Natural killer cell (primary cell): Measurements from ENCODE around the gene RNASE11. TPM values are rescaled to one million over a fixed set of nuclear protein-coding genes. Genes with fewer than 3 reads are reported as not detected.

Source experiments
- ATAC-seq, 3 donors: fragments of 150-1000 bp in 2 of 3; fragments of 200-7000 bp in 1 of 3; cut with Tn5 transposase; 1 replicate in 1 of 3; 2 replicates in 2 of 3; pipeline ENCODE4 v1.10.0; 2021; ENCODE audit warnings: mild to moderate bottlenecking in 2 of 3, moderate library complexity in 2 of 3
- DNase-seq, 2 donors: peaks; one replicate each; pipeline versions ENCODE4 v3.0.0 to v3.0.0-alpha.2; 2013 to 2021; ENCODE audit warnings: mixed read lengths in 1 of 2
- H3K27ac ChIP-seq: one replicate; pipeline ENCODE4 v1.5.1; 2013; ENCODE audit warnings: mild to moderate bottlenecking, low read length
- H3K27me3 ChIP-seq: one replicate; pipeline ENCODE4 v1.6.1; 2013; ENCODE audit warnings: low read length; ENCODE audit not compliant: control insufficient read depth, insufficient read depth
- H3K36me3 ChIP-seq: one replicate; pipeline ENCODE4 v1.6.1; 2013; ENCODE audit warnings: low read length; ENCODE audit not compliant: control insufficient read depth, insufficient read depth
- H3K4me1 ChIP-seq: one replicate; pipeline ENCODE4 v1.6.1; 2013; ENCODE audit warnings: low read length; ENCODE audit not compliant: control insufficient read depth, insufficient read depth
- H3K4me3 ChIP-seq: one replicate; pipeline ENCODE4 v1.5.1; 2013; ENCODE audit warnings: low read length
- H3K9me3 ChIP-seq: one replicate; pipeline ENCODE4 v1.6.1; 2013; ENCODE audit warnings: low read length; ENCODE audit not compliant: control insufficient read depth, insufficient read depth
- H3K27ac Mint-ChIP-seq, 2 donors: one replicate each; pipeline ENCODE4 v1.8.0; 2022; ENCODE audit warnings: mild to moderate bottlenecking in 2 of 2, mixed read lengths in 2 of 2, moderate library complexity in 1 of 2
- H3K27me3 Mint-ChIP-seq, 2 donors: one replicate each; pipeline ENCODE4 v1.8.0; 2022; ENCODE audit warnings: low read depth in 2 of 2, mixed read lengths in 2 of 2
- H3K36me3 Mint-ChIP-seq: one replicate; pipeline ENCODE4 v1.8.0; 2022; ENCODE audit warnings: mixed read lengths
- H3K4me1 Mint-ChIP-seq, 2 donors: one replicate each; pipeline ENCODE4 v1.8.0; 2022; ENCODE audit warnings: mixed read lengths in 2 of 2
- H3K4me3 Mint-ChIP-seq: one replicate; pipeline ENCODE4 v1.8.0; 2022; ENCODE audit warnings: mild to moderate bottlenecking, moderate library complexity, mixed read lengths
- H3K9me3 Mint-ChIP-seq, 2 donors: one replicate each; pipeline ENCODE4 v1.8.0; 2022; ENCODE audit warnings: mixed read lengths in 2 of 2
- WGBS: methylation state at CpG from one replicate; pipeline ENCODE4 v1.1.7; 2013; ENCODE audit warnings: missing lambda C conversion rate; ENCODE audit not compliant: insufficient coverage; 5-methylcytosine and 5-hydroxymethylcytosine counted together
- intact Hi-C: fragments of 100-400 bp; cut with micrococcal nuclease; formaldehyde crosslinking; loops from one replicate; pipeline ENCODE4 v1.14.2; 2022
- total RNA-seq, 4 donors: library from RNA; stranded (reverse); fragments of 120-200 nt in 1 of 4; gene quantifications; one replicate each; pipeline versions ENCODE4 v1.2.3 to v1.2.4, GENCODE V29; 2013 to 2022
- TF ChIP-seq, protein P1 (sequence below): fragments of 200-600 bp; IDR thresholded peaks from one replicate; pipeline ENCODE4 v1.8.0; 2022; ENCODE audit warnings: antibody characterized with exemption

RNASE11 gene
- total RNA-seq, 3 donors from 2014 or later (not counting 1 experiment from before 2014, with no cell fraction given), result not detected

DNA sequence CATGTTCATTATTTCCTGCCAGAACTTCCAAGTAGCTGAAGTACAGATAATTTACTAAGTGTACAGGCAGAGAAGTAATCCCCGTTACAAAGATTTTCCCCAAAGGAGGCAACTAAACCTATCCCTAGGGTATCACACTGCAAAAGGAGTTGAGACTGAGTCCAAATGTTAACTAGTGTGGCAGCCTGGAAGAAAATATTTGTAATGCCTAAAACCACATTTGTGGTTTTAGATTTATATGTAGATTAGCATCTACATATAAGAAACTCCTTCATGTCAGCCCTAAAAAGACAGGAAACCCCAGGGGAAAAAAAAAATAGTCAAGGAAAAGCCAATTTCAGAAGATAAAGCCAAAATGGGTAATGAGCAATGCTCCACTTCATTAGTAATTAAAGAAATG is 4.8 kb upstream of the RNASE11 start:
- H3K9me3 Mint-ChIP-seq, result no peaks in the 10 kb centered on the region
- TF ChIP-seq, protein P1, sequence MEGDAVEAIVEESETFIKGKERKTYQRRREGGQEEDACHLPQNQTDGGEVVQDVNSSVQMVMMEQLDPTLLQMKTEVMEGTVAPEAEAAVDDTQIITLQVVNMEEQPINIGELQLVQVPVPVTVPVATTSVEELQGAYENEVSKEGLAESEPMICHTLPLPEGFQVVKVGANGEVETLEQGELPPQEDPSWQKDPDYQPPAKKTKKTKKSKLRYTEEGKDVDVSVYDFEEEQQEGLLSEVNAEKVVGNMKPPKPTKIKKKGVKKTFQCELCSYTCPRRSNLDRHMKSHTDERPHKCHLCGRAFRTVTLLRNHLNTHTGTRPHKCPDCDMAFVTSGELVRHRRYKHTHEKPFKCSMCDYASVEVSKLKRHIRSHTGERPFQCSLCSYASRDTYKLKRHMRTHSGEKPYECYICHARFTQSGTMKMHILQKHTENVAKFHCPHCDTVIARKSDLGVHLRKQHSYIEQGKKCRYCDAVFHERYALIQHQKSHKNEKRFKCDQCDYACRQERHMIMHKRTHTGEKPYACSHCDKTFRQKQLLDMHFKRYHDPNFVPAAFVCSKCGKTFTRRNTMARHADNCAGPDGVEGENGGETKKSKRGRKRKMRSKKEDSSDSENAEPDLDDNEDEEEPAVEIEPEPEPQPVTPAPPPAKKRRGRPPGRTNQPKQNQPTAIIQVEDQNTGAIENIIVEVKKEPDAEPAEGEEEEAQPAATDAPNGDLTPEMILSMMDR, result no peak
- H3K4me3 ChIP-seq, result no peak overlapping the region
- no peaks in the 10 kb centered on the region for H3K9me3 ChIP-seq
- no peaks in the 10 kb centered on the region for H3K27me3 ChIP-seq
- WGBS, result 60% methylated on average over 1 of the region's 1 CpG
- ATAC-seq (no peak), DNase-seq (no peak)
- intact Hi-C loops, result no loop called here
- no peaks in the 10 kb centered on the region for H3K4me1 ChIP-seq
- H3K36me3 Mint-ChIP-seq, result no peaks in the 10 kb centered on the region
- H3K27me3 Mint-ChIP-seq, result peaks cover 12 to 28% of the 10 kb centered on the region in 2 donors
- H3K27ac ChIP-seq, result no peak overlapping the region
- H3K36me3 ChIP-seq, result no peaks in the 10 kb centered on the region
- no peak overlapping the region for H3K27ac Mint-ChIP-seq
- H3K4me3 Mint-ChIP-seq, result no peak overlapping the region
- no peaks in the 10 kb centered on the region for H3K4me1 Mint-ChIP-seq

DNA sequence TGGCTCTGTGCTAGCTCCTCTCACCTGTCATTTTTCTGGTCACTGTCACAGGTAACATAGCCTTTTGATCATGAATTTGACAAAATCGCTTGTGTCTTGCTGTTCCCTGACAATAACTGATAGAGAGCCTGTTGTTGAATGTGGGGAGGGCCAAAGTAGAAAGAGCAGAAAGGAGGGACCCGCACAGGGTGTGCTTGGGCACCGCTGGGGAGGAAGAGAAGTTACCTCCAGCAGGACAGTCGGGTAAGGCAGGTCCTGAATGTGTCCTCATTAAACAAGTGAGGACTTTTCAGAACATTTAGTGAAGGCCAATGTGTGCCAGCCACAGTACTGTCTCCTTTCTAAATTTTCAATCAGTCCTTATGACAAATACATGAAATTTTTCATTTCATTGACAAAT is 3.4 kb upstream of the RNASE11 start, which contains the start of gene RNASE12:
Gene RNASE12 (minus strand): TSS at position 142 of the 400 bp plus-strand sequence. CDS start 653 bp downstream, outside the sequence.
- H3K27me3 ChIP-seq, result no peaks in the 10 kb centered on the region
- TF ChIP-seq, protein P1, result no peak
- DNase-seq (no peak), ATAC-seq (no peak)
- no peaks in the 10 kb centered on the region for H3K36me3 ChIP-seq
- Mint-ChIP-seq H3K4me1 (no peaks in the 10 kb centered on the region), H3K27ac (no peak within 1 kb of the TSS), H3K9me3 (no peaks in the 10 kb centered on the region), H3K4me3 (no peak within 1 kb of the TSS), H3K27me3 (peaks cover 17 to 38% of the 10 kb centered on the region in 2 donors), H3K36me3 (no peaks in the 10 kb centered on the region)
- intact Hi-C loops, result no loop called here
- H3K4me1 ChIP-seq, result no peaks in the 10 kb centered on the region
- H3K4me3 ChIP-seq, result no peak within 1 kb of the TSS
- no peak within 1 kb of the TSS for H3K27ac ChIP-seq
- WGBS, result 87% methylated on average over 4 of the region's 4 CpGs
- H3K9me3 ChIP-seq, result no peaks in the 10 kb centered on the region

DNA sequence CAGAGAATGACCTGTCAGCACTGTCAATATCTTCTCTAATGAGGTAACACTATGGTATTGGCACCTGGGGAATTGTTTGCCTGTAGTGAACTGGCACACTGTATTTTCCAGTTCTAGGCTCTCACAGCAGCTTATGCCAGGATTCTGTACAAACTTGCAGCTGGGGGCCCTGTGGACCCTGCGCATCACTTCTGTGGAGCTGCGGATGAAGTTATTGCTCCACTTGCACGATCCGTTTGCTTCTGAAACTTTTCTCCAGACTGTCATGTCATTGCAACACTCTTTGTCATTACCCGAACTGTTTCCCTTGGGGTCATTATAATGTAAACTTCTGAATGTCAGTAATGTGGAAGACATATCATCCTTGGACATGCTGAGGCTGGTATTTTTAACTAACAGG is 3.9 kb downstream of the RNASE11 start:
- no peak for DNase-seq
- ATAC-seq, result no peak
- H3K36me3 ChIP-seq, result no peaks in the 10 kb centered on the region
- Mint-ChIP-seq H3K27me3 (peaks cover 11 to 30% of the 10 kb centered on the region in 2 donors), H3K9me3 (no peaks in the 10 kb centered on the region), H3K27ac (no peak overlapping the region), H3K4me3 (no peak overlapping the region), H3K36me3 (no peaks in the 10 kb centered on the region), H3K4me1 (no peaks in the 10 kb centered on the region)
- no peaks in the 10 kb centered on the region for H3K9me3 ChIP-seq
- TF ChIP-seq, protein P1, result no peak
- no peak overlapping the region for H3K27ac ChIP-seq
- intact Hi-C loops, result no loop called here
- no peaks in the 10 kb centered on the region for H3K4me1 ChIP-seq
- H3K27me3 ChIP-seq, result no peaks in the 10 kb centered on the region
- H3K4me3 ChIP-seq, result no peak overlapping the region
- 90% methylated on average over 5 of the region's 5 CpGs for WGBS

DNA sequence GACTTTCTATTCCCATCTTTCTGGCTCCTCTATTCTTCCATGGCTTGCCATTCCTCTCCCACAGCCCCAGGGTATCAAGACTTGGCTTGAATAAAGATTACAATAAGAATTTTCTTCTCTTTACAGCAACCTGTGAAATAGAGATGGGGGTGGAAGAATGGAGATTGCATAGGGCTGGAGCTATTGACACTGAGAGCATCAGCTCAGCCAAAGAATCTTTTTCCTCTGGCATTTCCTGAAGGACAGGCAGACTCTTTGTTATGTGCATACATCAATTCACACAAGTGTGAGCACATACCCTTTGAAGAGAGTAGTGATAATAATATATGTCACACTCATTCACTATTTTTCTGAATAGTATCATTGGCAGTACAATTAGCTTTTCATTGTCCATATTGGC is 4.7 kb downstream of the RNASE11 start:
- H3K9me3 ChIP-seq, result no peaks in the 10 kb centered on the region
- Mint-ChIP-seq H3K4me3 (no peak overlapping the region), H3K27ac (no peak overlapping the region), H3K36me3 (no peaks in the 10 kb centered on the region), H3K9me3 (no peaks in the 10 kb centered on the region), H3K27me3 (peaks cover 11 to 30% of the 10 kb centered on the region in 2 donors), H3K4me1 (no peaks in the 10 kb centered on the region)
- TF ChIP-seq, protein P1, result no peak
- H3K36me3 ChIP-seq, result no peaks in the 10 kb centered on the region
- no peak overlapping the region for H3K4me3 ChIP-seq
- no peaks in the 10 kb centered on the region for H3K4me1 ChIP-seq
- intact Hi-C loops, result no loop called here
- no peak overlapping the region for H3K27ac ChIP-seq
- no peak for DNase-seq
- no peaks in the 10 kb centered on the region for H3K27me3 ChIP-seq
- ATAC-seq, result no peak
